Left lung (tissue), 10 donors: Measurements from ENCODE around the gene PRIMA1. TPM values are rescaled to one million over a fixed set of nuclear protein-coding genes. Genes with fewer than 3 reads are reported as not detected.

ENCODE experiments used
- ATAC-seq: fragments of 200-7000 bp; cut with Tn5 transposase; one replicate; pipeline ENCODE4 v1.9.1; 2020; ENCODE audit warnings: moderate library complexity
- DNase-seq, 4 donors: peaks; one replicate each; pipeline ENCODE4 v3.0.0-alpha.2; 2013 to 2020
- H3K27ac ChIP-seq, 2 donors: fragments of 200-600 bp; sonication (generic) in 1 of 2; one replicate each; pipeline versions ENCODE4 v1.5.0 to v1.8.0; 2020 to 2021
- H3K27me3 ChIP-seq, 2 donors: fragments of 200-600 bp; sonication (generic) in 1 of 2; one replicate each; pipeline versions ENCODE4 v1.5.0 to v1.8.0; 2020 to 2021
- H3K36me3 ChIP-seq, 2 donors: fragments of 200-600 bp; sonication (generic) in 1 of 2; one replicate each; pipeline versions ENCODE4 v1.5.0 to v1.8.0; 2020 to 2021
- H3K4me1 ChIP-seq, 2 donors: fragments of 200-600 bp; one replicate each; pipeline ENCODE4 v1.8.0; 2021
- H3K4me3 ChIP-seq, 2 donors: fragments of 200-600 bp; sonication (generic) in 1 of 2; one replicate each; pipeline versions ENCODE4 v1.5.0 to v1.8.0; 2020 to 2021; ENCODE audit warnings: mild to moderate bottlenecking in 1 of 2
- H3K9me3 ChIP-seq, 2 donors: fragments of 200-600 bp; sonication (generic) in 1 of 2; one replicate each; pipeline versions ENCODE4 v1.5.0 to v1.8.0; 2020 to 2021
- intact Hi-C, 2 donors: fragments of 100-400 bp; cut with DNase I; formaldehyde crosslinking; loops; one replicate each; pipeline versions ENCODE4 v1.11.2 to v1.14.2; 2022
- polyA plus RNA-seq, 6 donors: library from polyadenylated mRNA; unstranded; fragments of 120-200 nt; gene quantifications; one replicate each; pipeline ENCODE4 v1.2.1, GENCODE V29; 2013; ENCODE audit not compliant: insufficient read length in 6 of 6
- total RNA-seq, 2 donors: library from RNA; stranded (reverse); fragmentation: NEBNext Ultra II Directional; extraction: Animal tissue kit (Norgen Biotek cat#: 25700); gene quantifications; one replicate each; pipeline ENCODE4 v1.2.1, GENCODE V29; 2021
- TF ChIP-seq, protein P1 (sequence below), 2 donors: fragments of 200-600 bp; sonication (generic) in 1 of 2; IDR thresholded peaks; one replicate each; pipeline versions ENCODE4 v1.5.0 to v1.8.0; 2021; ENCODE audit warnings: antibody characterized with exemption in 2 of 2
- donor health status: DM: no; HTN: yes; CAD: no.
- donor health status: DM: no; HTN: no; CAD: no.

Gene PRIMA1
- total and polyA plus RNA-seq, 8 donors = 0.15 to 1.3 (median 0.77) TPM

DNA sequence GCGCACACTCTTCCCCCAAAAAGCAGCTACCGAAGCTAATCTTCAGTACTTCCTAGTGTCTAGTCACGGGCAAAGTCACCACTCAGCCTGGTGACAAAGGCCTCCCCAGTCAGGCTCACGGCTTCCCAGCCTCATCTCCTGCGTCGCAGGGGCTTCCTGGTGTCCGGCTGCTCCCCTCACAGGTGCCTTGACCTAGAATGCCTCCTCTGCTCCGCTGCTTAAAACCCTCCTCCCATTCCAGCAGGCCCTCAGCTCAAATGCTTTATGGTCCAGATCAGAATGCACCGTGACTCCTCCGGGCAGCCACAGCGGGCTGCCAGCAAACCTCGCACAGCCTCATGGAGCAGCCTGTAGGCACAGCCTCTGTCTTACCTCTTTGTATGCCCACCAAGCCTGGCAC lies 53.1 kb downstream of the PRIMA1 start:
- Histone ChIP-seq H3K9me3 (no peaks in the 10 kb centered on the region), H3K4me1 (peaks cover 0 to 3% of the 10 kb centered on the region in 2 donors), H3K27ac (no peak overlapping the region), H3K36me3 (no peaks in the 10 kb centered on the region), H3K4me3 (no peak overlapping the region), H3K27me3 (peaks cover 0 to 23% of the 10 kb centered on the region in 2 donors)
- TF ChIP-seq, protein P1, sequence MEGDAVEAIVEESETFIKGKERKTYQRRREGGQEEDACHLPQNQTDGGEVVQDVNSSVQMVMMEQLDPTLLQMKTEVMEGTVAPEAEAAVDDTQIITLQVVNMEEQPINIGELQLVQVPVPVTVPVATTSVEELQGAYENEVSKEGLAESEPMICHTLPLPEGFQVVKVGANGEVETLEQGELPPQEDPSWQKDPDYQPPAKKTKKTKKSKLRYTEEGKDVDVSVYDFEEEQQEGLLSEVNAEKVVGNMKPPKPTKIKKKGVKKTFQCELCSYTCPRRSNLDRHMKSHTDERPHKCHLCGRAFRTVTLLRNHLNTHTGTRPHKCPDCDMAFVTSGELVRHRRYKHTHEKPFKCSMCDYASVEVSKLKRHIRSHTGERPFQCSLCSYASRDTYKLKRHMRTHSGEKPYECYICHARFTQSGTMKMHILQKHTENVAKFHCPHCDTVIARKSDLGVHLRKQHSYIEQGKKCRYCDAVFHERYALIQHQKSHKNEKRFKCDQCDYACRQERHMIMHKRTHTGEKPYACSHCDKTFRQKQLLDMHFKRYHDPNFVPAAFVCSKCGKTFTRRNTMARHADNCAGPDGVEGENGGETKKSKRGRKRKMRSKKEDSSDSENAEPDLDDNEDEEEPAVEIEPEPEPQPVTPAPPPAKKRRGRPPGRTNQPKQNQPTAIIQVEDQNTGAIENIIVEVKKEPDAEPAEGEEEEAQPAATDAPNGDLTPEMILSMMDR (IDR thresholded peaks at IDR 0.05) = no peak
- ATAC-seq = no peak
- no peak for DNase-seq
- intact Hi-C loops = no loop called here

DNA sequence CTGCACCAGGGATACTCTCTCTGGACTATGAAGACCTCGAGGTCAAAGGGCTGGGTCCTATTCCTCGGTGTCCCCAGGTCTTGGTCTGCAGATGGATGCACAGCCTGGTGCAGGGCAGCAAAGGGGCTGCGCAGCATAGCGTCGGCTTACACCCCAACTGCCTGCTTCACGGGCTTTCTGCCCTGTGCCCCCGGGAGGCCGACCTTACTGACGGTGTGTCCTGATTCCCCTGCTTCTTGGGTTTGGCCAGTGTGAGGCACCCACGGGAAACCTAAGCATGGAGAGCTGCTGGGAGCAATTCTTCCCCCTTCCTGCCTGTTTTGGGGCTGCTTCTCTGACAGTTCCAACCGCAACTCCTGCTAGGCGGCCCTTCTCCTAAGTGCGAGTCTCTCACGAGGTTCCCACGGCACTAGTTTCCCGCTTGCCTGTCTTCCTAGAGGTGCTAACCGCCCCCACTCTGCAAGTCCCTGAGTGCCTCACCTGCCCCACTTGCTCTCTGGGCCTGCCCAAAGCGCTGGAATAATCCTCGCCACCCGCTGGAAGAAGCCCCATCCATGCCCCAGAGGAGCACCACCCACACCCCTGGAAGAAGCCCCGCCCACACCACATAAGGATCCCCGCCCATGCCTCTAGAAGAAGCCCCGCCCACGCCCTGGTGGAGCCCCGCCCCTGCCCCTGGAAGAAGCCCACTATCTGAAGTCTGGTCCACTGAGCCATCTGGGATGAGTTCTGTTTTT lies 54.0 kb downstream of the PRIMA1 start:
- ATAC-seq (no peak), DNase-seq (no peak)
- Histone ChIP-seq H3K4me1 (peaks cover 0 to 3% of the 10 kb centered on the region in 2 donors), H3K9me3 (no peaks in the 10 kb centered on the region), H3K4me3 (no peak overlapping the region), H3K36me3 (no peaks in the 10 kb centered on the region), H3K27me3 (peaks cover 0 to 31% of the 10 kb centered on the region in 2 donors), H3K27ac (no peak overlapping the region)
- TF ChIP-seq, protein P1 (IDR thresholded peaks at IDR 0.05) = no peak
- intact Hi-C loops = no loop called here

GRCh38 chr14:93733631-93734030 lies 54.7 kb downstream of the PRIMA1 start:
- peaks cover 0 to 37% of the 10 kb centered on the region in 2 donors for H3K27me3 ChIP-seq
- no peak overlapping the region for H3K27ac ChIP-seq
- no peaks in the 10 kb centered on the region for H3K36me3 ChIP-seq
- ATAC-seq (no peak), DNase-seq (no peak)
- H3K4me1 ChIP-seq = peaks cover 0 to 3% of the 10 kb centered on the region in 2 donors
- H3K9me3 ChIP-seq = no peaks in the 10 kb centered on the region
- H3K4me3 ChIP-seq = no peak overlapping the region
- intact Hi-C loops = no loop called here
- TF ChIP-seq, protein P1 (IDR thresholded peaks at IDR 0.05) = no peak

- intact Hi-C loops = no loop called here
- Histone ChIP-seq H3K36me3 (no peaks in the 10 kb centered on the region), H3K27me3 (peaks cover 0 to 41% of the 10 kb centered on the region in 2 donors), H3K9me3 (no peaks in the 10 kb centered on the region), H3K27ac (no peak overlapping the region), H3K4me3 (no peak overlapping the region), H3K4me1 (peaks cover 0 to 3% of the 10 kb centered on the region in 2 donors)
- TF ChIP-seq, protein P1 (IDR thresholded peaks at IDR 0.05) = no peak
- ATAC-seq = no peak
- no peak for DNase-seq
These were observed 55.1 kb downstream of the PRIMA1 start for GRCh38 chr14:93733231-93733630.

GRCh38 chr14:93732524-93732923 lies 55.8 kb downstream of the PRIMA1 start:
- TF ChIP-seq, protein P1 (IDR thresholded peaks at IDR 0.05) = no peak
- Histone ChIP-seq H3K4me1 (peaks cover 0 to 3% of the 10 kb centered on the region in 2 donors), H3K4me3 (no peak overlapping the region), H3K36me3 (no peaks in the 10 kb centered on the region), H3K27me3 (peaks cover 0 to 39% of the 10 kb centered on the region in 2 donors), H3K27ac (no peak overlapping the region), H3K9me3 (no peaks in the 10 kb centered on the region)
- ATAC-seq (no peak), DNase-seq (no peak)
- intact Hi-C loops = no loop called here
